AG04449 (cell line): ENCODE results near the gene MICAL1.

ENCODE experiments used
- CTCF ChIA-PET: fragments of 350-600 bp; formaldehyde crosslinking; extraction: SDS; loops from one replicate; lab custom pipeline; 2021; ENCODE audit warnings: antibody characterized with exemption; lab: Yijun Ruan, JAX
- POLR2A ChIA-PET: fragments of 400-600, 350-600 bp; formaldehyde crosslinking; extraction: SDS; loops from one replicate; lab custom pipeline; 2020; ENCODE audit warnings: antibody characterized with exemption, inconsistent platforms; lab: Yijun Ruan, JAX
- DNase-seq: peaks from one replicate; pipeline ENCODE4 v3.0.0-alpha.2; 2010; ENCODE audit warnings: low read depth, low spot score
- H3K4me3 ChIP-seq: 2 replicates; pipeline ENCODE4 v1.5.1; 2011; ENCODE audit warnings: low read depth, mild to moderate bottlenecking, control low read depth, low read length
- TF ChIP-seq, protein P1 (sequence below): IDR thresholded peaks from one replicate; pipeline ENCODE4 v1.5.1; 2011; ENCODE audit warnings: mild to moderate bottlenecking, moderate library complexity, low read length, control low read depth, inconsistent platforms; ENCODE audit not compliant: insufficient read depth; ENCODE audit errors: missing control alignments

Gene MICAL1

DNA sequence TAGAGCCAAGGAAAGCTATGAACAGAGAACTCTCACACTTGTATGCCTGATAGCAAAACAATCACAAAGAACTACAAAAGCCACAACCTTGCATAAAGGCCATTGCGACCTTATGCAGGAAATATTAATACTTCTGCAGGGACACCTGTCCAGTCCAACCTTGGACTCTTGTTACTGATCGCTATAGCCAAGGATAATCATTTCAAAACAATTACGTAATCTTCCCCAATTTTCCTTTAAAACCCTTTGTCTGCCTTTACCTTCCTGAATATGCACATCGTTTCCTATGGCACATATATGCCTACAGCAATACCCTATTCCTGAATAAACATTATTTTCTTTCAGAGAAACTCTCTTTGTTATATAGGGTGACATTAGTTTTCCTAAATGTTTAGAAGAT lies 37.9 kb downstream of the MICAL1 start:
- CTCF ChIA-PET: interaction anchor here (0.7 kb wide), 1 partner anchor 230 kb away, joined by 3 read pairs; no protein-coding TSS in a partner anchor
- TF ChIP-seq, protein P1, sequence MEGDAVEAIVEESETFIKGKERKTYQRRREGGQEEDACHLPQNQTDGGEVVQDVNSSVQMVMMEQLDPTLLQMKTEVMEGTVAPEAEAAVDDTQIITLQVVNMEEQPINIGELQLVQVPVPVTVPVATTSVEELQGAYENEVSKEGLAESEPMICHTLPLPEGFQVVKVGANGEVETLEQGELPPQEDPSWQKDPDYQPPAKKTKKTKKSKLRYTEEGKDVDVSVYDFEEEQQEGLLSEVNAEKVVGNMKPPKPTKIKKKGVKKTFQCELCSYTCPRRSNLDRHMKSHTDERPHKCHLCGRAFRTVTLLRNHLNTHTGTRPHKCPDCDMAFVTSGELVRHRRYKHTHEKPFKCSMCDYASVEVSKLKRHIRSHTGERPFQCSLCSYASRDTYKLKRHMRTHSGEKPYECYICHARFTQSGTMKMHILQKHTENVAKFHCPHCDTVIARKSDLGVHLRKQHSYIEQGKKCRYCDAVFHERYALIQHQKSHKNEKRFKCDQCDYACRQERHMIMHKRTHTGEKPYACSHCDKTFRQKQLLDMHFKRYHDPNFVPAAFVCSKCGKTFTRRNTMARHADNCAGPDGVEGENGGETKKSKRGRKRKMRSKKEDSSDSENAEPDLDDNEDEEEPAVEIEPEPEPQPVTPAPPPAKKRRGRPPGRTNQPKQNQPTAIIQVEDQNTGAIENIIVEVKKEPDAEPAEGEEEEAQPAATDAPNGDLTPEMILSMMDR: no peak
- DNase-seq: no peak
- POLR2A ChIA-PET: no interaction called here
- H3K4me3 ChIP-seq: no peak overlapping the region

DNA sequence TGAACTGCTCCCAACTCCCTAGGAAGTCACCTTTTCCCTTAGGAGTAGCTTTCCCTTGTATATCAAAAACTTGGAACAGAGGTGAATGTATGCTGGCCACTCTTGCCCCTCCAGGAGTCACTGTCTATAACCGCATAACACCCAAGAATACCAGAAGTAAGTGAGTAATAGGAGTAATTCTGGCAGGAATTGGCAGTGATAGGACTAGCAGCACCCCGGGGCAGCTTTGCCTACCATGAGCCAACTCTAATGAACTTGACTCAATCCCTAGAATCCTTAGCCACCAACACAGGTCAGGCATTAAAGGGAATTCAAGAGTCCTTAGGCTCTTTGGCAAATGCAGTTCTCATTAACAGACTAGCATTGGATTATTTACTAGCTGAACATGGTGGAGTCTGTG lies 44.5 kb downstream of the MICAL1 start:
- POLR2A ChIA-PET: no interaction called here
- CTCF ChIA-PET: interaction anchor here (1.0 to 2.0 kb wide), 2 partner anchors 28 to 223 kb away, joined by 3 to 6 read pairs; partner anchors contain the start of gene CD164
- no peak for DNase-seq
- TF ChIP-seq, protein P1: no peak
- H3K4me3 ChIP-seq: no peak overlapping the region

DNA sequence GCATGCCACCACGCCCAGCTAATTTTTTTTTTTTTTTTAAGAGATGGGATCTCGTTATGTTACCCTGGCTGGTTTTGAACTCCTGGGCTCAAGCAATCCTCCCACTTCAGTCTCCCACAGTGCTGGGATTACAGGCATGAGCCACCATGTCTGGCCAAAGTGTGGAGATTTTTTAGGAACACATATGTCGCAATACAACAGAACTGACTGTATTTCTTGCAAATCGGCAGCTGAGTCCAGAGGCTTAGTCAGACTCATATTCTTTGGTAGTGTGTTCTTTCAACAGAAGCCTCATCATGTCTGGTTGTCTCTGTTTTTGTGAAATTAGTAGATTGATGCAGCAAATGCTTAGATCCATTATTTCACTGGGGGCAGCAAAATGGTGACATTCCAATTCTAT lies 49.4 kb downstream of the MICAL1 start:
- ChIA-PET POLR2A (no interaction called here), CTCF (interaction anchor here (1.0 kb wide), 1 partner anchor 218 kb away, joined by 3 read pairs; no protein-coding TSS in a partner anchor)
- TF ChIP-seq, protein P1: no peak
- H3K4me3 ChIP-seq: no peak overlapping the region
- no peak for DNase-seq

DNA sequence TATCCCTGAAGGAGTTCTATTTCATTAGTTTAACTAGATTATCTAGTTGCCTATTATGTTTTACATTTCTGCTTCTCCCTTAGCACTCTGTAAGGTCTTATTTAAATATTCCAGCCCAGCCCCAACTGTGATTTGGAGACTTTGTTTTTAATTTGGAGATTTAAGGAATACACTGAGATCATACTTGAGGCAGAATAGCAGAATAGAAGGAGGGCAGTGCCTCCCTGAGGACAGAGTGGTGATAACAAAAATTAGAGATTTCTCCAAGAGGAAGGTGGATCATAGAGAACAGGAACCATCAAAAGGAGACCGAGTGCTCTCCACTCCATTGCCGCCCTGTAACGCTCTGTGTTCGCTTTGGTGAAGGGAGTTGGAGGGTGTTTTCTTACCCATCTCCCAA lies 58.6 kb downstream of the MICAL1 start:
- POLR2A ChIA-PET: no interaction called here
- CTCF ChIA-PET: interaction anchor here (0.6 to 2.7 kb wide), 7 partner anchors 13 to 856 kb away, joined by 3 to 16 read pairs (median 4); partner anchors contain the start of gene CD164
- DNase-seq: no peak
- TF ChIP-seq, protein P1: peak; percentile 18
- no peak overlapping the region for H3K4me3 ChIP-seq

GRCh38 chr6:109396046-109396718 lies 59.4 kb downstream of the MICAL1 start:
- TF ChIP-seq, protein P1: no peak
- ChIA-PET POLR2A (no interaction called here), CTCF (interaction anchor here (0.6 to 2.7 kb wide), 7 partner anchors 11 to 843 kb away, joined by 3 to 16 read pairs (median 3); partner anchors contain the start of gene CD164)
- no peak overlapping the region for H3K4me3 ChIP-seq
- DNase-seq: no peak
